ENCODE measurements around the gene SUSD3. TPM values are rescaled to one million over a fixed set of nuclear protein-coding genes. Genes with fewer than 3 reads are reported as not detected.

Gene SUSD3
- total and polyA plus RNA-seq, 10 of the 15 experiments (the other 5 are each of a cell fraction or from before 2014, with no cell fraction given), result 2.5 to 92.0 (median 31.1) TPM

- ChIA-PET RAD21 (ENCODE audit: unreplicated experiment) (interaction anchor here (0.9 to 1.6 kb wide), 11 partner anchors 28 to 389 kb away, joined by 3 to 13 read pairs (median 6); partner anchors contain the start of gene NINJ1), CTCF (interaction anchor here (0.6 to 2.8 kb wide), 10 partner anchors 26 to 111 kb away, joined by 3 to 15 read pairs (median 4); no protein-coding TSS in a partner anchor), POLR2A (interaction anchor here (0.5 to 1.5 kb wide), 10 partner anchors 10 to 508 kb away, joined by 3 to 20 read pairs (median 4); partner anchors contain the start of gene CARD19), SMC1A (ENCODE audit: uncharacterized antibody, unreplicated experiment) (interaction anchor here (1.0 to 2.0 kb wide), 11 partner anchors 8 to 763 kb away, joined by 3 to 12 read pairs (median 5); no protein-coding TSS in a partner anchor)
- no peaks in the 10 kb centered on the region for H4K20me1 ChIP-seq (ENCODE audit: control insufficient read depth, insufficient read depth)
- FAIRE-seq, result no peak
- H2AFZ ChIP-seq (ENCODE audit: control insufficient read depth, low read depth, low read length), result no peak overlapping the region
- in situ Hi-C loops (cut with MboI), result no loop called here
- peaks cover 3 to 4% of the 10 kb centered on the region in 2 experiments; a peak in 3 of 4 replicates for H3K36me3 ChIP-seq (ENCODE audit: control insufficient read depth in 2 of 2, insufficient read depth in 2 of 2, low read length in 1 of 2)
- peak overlapping the region; percentile 88 for H3K27ac ChIP-seq (ENCODE audit: control insufficient read depth, insufficient read depth)
- intact Hi-C loops (cut with micrococcal nuclease; ENCODE audit: unreplicated experiment), result loop anchor here (2.0 kb wide), 1 partner anchor 100 kb away; no protein-coding TSS in a partner anchor
- no peak overlapping the region for H3K9ac ChIP-seq (ENCODE audit: control insufficient read depth, insufficient read depth, low read length)
- no peak overlapping the region for H3K4me3 ChIP-seq
- no peak for TF ChIP-seq CHD4 (IDR thresholded peaks at IDR 0.05)
- TF ChIP-seq ASH2L (IDR thresholded peaks at IDR 0.05; ENCODE audit: borderline replicate concordance, low read depth), result no peak
- no peak for TF ChIP-seq PAX8 (IDR thresholded peaks at IDR 0.05)
- TF ChIP-seq POU2F2 (IDR thresholded peaks at IDR 0.05; ENCODE audit: borderline replicate concordance, low read depth, low read length), result no peak
- no peak for TF ChIP-seq NFXL1 (IDR thresholded peaks at IDR 0.05; ENCODE audit: borderline replicate concordance)
- TF ChIP-seq SMC3 (IDR thresholded peaks at IDR 0.05; ENCODE audit: borderline replicate concordance, low read length), result no peak
- TF ChIP-seq MYC (IDR thresholded peaks at IDR 0.05; ENCODE audit: insufficient read depth, insufficient read length, insufficient replicate concordance, low read length, severe bottlenecking), result no peak
- no peak for TF ChIP-seq EZH2 (IDR thresholded peaks at IDR 0.05; ENCODE audit: borderline replicate concordance, control insufficient read depth, low read depth, low read length)
- ATAC-seq, result no peak
- peaks cover 49% of the 10 kb centered on the region for H3K79me2 ChIP-seq (ENCODE audit: control insufficient read depth, insufficient read depth, low read length)
- BruUV-seq (replicated peaks), result no TSS peak
- H3K4me2 ChIP-seq (ENCODE audit: control insufficient read depth, insufficient read depth), result peak overlapping the region; percentile 93
- H3K4me1 ChIP-seq (ENCODE audit: control insufficient read depth, insufficient read depth, low read length), result peaks cover 47% of the 10 kb centered on the region
- no peaks in the 10 kb centered on the region for H3K9me3 ChIP-seq (replicated peaks; ENCODE audit: control insufficient read depth, insufficient read depth, low read length)
- DNase-seq (ENCODE audit: low read depth, low spot score), result no peak
- no peaks in the 10 kb centered on the region for H3K27me3 ChIP-seq (replicated peaks in 1 of 2; ENCODE audit: control insufficient read depth in 2 of 2, insufficient read depth in 2 of 2, low read length in 1 of 2)
- 96% methylated on average over 15 of the region's 15 CpGs for WGBS (ENCODE audit: insufficient coverage, insufficient replicate concordance, low lambda C conversion rate, missing lambda C conversion rate)
Measured at GRCh38 chr9:93065135-93065720, 6.7 kb downstream of the SUSD3 start.
